ENCODE data around the gene RRP1.

RRP1 gene, protein sequence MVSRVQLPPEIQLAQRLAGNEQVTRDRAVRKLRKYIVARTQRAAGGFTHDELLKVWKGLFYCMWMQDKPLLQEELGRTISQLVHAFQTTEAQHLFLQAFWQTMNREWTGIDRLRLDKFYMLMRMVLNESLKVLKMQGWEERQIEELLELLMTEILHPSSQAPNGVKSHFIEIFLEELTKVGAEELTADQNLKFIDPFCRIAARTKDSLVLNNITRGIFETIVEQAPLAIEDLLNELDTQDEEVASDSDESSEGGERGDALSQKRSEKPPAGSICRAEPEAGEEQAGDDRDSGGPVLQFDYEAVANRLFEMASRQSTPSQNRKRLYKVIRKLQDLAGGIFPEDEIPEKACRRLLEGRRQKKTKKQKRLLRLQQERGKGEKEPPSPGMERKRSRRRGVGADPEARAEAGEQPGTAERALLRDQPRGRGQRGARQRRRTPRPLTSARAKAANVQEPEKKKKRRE

DNA sequence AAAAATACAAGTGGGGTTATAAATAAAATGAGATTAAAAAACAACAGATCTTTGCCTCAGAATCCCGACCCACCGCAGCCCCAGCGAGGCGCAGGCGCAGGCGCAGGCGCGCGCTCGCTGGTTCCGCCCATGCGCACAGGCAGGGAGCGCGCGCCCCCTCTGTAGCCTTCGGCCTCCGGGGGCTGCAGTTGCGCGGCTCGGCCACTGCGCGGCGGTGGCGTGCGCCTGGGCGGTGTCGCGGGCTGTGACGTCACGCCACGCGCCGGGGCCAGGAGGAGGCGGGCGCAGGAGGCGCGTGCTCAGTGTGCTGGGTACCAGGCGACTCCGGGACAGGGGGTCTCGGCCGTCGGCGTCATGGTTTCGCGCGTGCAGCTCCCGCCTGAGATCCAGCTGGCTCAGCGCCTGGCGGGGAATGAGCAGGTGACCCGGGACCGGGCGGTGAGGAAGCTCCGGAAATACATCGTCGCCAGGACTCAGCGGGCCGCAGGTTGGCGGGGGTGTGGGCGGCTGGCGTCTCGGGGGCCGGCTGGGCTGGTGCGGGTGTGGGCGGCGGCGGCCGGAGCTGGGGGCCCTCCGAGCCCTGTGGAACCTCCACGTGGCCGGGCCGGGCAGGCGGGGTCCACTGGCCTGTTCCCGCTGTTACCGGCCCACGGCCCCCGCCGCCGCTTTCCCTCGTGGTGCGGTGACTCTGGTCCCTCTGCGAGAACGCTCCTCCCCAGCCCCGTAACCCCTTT lies at the start of gene RRP1:
RRP1 (plus strand) TSS at position 302 of the 734 bp plus-strand sequence; CDS start at position 355, 53 bp downstream.
- TF ChIP-seq GATA2 (IDR thresholded peaks at IDR 0.05; ENCODE audit: low read depth, low read length) (peak; percentile 2; the same call in 1 of the 2 replicates), GATA3 (IDR thresholded peaks at IDR 0.05; ENCODE audit: low read depth, low read length) (no peak)

DNA sequence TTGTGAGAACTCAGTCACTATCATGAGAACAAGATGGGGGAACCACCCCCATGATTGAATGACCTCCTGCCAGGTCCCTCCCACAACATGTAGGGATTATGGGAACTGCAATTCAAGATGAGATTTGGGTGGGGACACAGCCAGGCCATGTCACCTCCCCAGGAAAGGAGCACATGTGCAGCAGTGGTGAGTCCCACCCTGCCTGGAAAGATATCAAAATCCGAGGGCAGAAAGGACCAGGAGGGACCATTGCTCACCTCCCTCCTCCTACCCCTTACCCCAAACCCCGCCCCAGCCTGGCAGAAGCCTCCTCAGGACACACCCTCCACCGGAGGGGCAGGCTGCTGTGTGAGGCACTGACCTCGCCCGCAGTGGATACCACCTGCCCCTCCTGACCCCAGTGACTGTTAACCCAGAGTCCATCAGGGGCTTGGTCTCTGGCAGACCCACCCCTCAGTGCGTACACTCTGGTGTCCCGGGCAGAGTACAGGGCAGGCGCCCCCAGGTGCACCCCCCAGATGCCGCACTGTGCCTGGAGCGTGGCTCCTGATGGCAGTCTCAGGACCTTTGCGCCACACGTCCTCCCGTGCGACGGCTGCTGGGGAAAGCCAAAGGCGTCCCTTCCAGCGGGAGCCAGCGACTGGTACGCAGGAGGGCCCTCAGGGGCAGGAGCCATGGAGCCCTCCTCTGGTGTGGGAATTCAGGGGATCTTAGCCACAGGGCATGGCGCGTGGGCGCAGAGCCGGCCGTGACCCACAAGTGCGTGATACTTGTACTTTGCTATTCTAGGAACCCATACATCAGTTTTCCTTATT lies 49.5 kb upstream of the RRP1 start:
- no peak for TF ChIP-seq GATA2 (IDR thresholded peaks at IDR 0.05; ENCODE audit: low read depth, low read length)
- TF ChIP-seq GATA3 (IDR thresholded peaks at IDR 0.05; ENCODE audit: low read depth, low read length): no peak

DNA sequence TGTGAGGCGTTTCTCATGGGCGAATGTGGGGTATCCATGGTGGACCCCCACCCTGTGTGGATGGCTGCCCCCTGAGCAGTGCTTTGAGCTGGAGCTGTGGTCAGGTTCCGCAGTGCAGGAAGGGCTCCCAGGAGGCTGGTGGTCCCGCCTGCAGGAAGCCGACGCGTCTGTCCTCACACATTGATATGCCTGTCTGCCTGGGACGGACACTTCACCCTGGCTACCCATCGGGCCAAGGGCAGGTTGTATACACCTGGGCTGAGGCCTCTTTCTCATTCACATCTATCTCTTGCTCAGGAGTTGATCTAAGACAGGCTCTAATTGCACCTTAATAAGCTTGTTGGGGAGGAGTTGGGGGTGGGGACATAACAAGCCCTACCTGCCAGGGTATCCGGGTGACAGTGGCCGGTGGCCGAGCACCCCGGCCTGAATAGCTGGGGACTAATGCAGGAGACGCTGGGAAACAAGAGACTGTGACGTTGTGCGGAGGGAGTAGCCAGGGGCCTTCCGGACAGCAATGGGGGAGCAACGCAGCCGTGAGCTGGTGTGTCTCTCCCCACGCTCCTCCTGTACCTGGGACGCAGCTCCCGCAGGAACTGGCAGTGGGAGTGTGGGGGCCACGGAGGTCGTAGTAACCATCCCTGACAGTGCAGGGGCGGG lies 48.8 kb upstream of the RRP1 start:
- TF ChIP-seq GATA3 (IDR thresholded peaks at IDR 0.05; ENCODE audit: low read depth, low read length) (no peak), GATA2 (IDR thresholded peaks at IDR 0.05; ENCODE audit: low read depth, low read length) (no peak)

DNA sequence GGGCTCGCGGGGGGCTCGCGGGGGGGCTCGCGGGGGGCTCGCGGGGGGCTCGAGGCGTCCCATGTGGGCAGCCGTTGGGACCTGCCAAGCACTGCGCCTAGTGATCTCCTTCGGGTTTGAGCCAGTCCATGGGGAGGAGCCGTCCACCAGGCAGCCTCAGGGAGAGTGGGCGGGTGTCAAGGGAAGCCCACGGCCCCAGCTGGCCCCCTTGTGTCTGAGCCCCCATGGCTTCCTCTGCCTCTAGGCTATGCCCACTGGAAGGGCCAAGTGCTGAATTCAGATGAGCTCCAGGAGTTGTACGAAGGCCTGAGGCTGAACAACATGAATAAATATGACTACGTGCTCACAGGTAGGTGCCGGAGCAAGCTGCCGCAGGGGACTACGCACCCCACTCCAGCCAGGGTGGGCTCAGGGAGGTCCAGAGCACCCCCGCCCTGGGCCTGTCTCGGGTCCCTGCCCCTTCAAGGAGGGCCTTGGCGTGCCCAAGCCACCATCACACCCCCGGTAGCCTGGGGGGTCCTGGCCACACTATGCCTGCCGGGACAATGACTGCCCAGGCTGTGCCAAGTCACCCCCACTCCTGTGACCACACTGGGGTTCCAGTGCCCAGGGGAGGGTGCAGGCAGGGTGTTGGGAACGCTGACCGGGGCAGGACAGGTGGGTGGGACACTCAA lies 47.8 kb upstream of the RRP1 start:
- TF ChIP-seq GATA3 (IDR thresholded peaks at IDR 0.05; ENCODE audit: low read depth, low read length) (no peak), GATA2 (IDR thresholded peaks at IDR 0.05; ENCODE audit: low read depth, low read length) (no peak)

DNA sequence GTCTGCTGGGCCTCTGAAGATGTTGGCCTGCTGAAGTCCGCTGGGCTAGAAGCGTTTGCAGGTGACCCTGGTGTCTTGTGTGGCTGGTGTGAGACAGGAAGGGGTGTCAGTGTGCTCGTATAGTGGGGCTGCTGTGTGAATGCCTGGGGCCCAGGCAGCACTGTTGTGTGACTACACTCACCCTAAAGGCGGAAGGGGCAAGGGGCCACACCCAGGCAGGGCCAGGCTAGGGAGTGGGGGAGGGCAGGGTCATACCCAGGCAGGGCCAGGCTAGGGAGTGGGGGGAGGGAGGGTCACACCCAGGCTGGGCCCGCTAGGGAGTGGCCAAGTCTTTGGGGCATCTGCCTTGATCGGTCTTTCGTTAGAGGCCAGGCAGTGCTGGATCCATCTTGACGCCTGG lies 45.4 kb upstream of the RRP1 start:
- TF ChIP-seq GATA3 (IDR thresholded peaks at IDR 0.05; ENCODE audit: low read depth, low read length) (no peak), GATA2 (IDR thresholded peaks at IDR 0.05; ENCODE audit: low read depth, low read length) (no peak)

DNA sequence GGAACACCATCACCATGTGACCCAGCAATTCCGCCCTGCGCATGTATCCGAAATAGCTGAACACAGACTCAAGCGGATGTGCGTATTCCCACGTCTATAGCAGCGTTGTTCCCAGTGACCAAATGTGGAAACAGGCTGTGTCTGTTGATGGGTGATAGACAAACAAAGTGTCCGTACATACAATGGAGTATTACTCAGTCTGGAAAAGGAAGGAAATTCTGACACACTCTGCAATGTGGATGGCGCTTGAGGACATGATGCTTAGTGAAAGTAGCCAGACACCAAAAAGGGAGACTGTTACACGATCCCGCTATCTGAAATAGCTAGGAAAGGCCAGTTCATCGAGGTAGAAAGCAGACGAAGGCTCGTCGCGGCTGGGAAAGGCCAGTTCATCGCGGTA lies 44.7 kb upstream of the RRP1 start:
- TF ChIP-seq GATA3 (IDR thresholded peaks at IDR 0.05; ENCODE audit: low read depth, low read length) (no peak), GATA2 (IDR thresholded peaks at IDR 0.05; ENCODE audit: low read depth, low read length) (no peak)

DNA sequence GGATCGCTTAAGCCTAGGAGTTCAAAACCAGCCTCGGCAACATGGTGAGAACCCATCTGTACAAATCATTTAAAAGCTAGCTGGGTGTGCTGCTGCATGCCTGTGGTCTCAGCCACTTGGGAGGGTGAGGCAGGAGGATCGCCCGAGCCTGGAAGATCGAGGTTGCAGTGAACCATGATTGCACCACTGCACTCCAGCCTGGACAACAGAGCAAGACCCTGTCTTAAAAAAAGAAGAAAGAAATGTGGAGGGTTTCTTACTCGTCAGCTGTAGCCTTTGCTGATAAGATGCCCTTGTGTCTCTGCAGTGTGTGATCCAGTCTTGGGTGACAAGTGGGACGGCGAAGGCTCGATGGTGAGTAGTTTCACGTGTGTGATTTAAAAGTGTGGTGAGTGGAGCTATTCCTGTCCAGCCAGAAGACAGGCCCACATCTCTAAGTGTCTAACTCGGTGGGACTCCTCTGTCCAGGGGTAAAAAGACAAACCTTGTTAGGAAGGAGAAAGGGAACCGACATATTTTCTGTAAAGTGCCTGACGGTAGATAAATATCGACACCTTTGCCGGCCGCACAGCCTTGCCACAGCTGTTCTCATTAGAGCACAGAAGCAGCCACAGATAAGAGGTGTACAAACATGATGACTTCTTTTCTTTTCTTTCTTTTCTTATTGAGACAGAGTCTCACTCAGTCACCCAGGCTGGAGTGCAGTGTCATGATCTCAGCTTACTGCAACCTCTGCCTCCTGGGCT lies 43.4 kb upstream of the RRP1 start:
- TF ChIP-seq GATA3 (IDR thresholded peaks at IDR 0.05; ENCODE audit: low read depth, low read length) (no peak), GATA2 (IDR thresholded peaks at IDR 0.05; ENCODE audit: low read depth, low read length) (no peak)

DNA sequence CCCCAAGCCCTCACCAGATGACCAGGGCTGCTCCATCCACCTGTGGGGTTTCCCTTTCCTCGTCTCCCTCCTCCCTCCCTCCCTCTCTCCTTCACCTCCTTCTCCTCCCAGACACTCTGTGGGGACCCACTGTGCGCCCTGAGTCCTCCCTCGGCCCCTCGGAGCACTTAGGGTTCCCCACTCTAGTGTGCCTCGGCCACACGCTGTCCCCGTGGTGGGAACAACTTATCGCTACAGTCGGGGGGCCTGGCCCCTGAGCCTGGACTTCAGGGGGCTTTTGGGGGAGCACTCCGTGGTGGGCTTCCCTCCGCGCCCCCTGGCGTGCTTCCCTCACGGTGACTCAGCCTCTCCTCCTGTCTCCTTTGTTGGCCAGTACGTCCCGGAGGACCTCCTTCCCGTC lies 40.8 kb upstream of the RRP1 start:
- TF ChIP-seq GATA2 (IDR thresholded peaks at IDR 0.05; ENCODE audit: low read depth, low read length): no peak
- TF ChIP-seq GATA3 (IDR thresholded peaks at IDR 0.05; ENCODE audit: low read depth, low read length): no peak

DNA sequence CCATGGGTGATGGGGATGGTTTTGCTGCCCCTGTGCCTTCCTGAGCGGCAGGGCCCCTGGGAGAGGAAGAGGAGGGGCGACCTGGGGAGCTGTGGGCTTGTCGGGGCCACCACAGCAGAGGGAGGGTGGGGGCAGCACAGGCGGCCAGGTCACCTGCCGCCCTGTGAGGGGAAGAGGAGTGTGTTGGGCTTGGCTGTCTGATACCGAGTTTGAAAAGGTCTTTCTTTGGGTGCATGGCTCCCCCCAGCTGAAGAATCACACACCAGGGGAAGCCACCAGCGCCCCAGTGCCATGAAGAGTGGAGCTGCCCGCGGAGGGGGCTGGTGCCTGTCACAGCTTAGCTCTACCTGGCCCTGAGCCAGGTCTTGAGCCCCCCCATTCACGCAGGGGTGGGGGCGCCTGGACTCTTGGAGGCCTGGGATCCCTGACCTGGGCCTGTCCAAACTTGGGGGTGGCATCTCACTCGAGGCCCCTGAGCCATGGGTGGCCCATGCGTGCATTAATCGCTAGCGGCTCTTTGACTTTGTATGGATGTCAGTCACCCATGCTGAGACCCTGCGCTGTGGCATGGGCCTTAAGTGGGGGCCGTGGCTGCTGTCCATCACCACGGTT lies 39.6 kb upstream of the RRP1 start:
- TF ChIP-seq GATA3 (IDR thresholded peaks at IDR 0.05; ENCODE audit: low read depth, low read length) (no peak), GATA2 (IDR thresholded peaks at IDR 0.05; ENCODE audit: low read depth, low read length) (no peak)

DNA sequence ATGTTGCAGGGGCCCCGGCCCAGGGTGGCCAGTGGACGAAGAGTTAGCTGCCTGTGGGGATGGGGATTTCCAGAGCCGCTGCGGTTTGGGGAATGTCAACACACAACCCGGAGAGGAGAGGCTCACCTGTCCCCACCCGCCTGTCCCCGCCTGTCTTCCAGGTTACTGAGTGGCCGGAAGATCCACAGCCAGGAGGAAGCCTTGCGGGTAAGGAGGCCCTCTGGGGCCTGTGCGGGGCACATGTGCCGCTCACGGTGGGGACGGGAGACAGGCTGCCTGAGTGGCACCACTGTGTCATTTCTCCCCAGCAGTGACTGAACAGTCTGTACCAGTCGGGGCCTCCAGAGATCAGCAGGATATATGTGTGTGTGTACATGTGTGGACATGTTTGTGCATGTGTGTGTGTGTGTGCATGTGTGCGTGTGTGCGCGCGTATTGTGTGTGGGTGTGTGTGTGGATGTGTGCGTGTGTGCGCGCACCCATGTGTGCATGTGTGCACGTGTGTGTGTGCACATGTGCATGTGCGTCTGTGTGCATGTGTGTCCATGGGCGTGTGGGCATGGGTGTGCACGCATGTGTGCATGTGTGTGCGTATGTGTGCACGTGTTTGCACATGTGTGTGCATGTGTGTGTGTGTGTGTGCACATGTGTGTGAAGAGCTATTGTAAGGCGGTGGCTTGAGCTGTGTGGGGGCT lies 38.9 kb upstream of the RRP1 start:
- no peak for TF ChIP-seq GATA2 (IDR thresholded peaks at IDR 0.05; ENCODE audit: low read depth, low read length)
- no peak for TF ChIP-seq GATA3 (IDR thresholded peaks at IDR 0.05; ENCODE audit: low read depth, low read length)

DNA sequence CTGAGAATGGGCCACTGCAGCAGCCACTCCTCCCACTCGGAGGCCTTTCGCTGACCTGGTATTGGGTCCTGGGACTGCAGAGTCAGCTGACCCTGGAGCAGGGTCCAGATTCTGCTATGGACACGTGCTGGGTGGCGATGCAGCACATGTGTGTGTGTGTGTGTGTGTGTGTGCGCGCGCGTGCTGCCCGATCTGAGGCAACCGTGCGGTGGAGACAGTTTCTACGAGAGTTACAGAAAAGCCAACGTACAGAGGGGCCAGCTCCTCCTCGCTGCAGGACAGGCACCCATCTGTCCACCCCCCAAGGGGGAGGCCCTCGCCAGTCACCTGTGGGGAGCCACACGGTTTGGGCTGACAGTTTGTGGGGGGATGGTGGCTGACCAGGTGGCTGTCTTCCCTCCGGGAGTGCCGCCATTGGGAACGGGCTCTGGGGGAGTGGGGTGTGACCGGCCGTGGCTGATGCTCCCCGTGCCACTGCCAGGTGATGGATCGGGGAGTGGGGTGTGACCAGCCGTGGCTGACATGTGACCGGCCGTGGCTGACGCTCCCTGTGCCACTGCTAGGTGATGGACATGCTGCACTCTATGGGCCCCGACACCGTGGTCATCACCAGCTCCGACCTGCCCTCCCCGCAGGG lies 37.3 kb upstream of the RRP1 start:
- TF ChIP-seq GATA2 (IDR thresholded peaks at IDR 0.05; ENCODE audit: low read depth, low read length): no peak
- TF ChIP-seq GATA3 (IDR thresholded peaks at IDR 0.05; ENCODE audit: low read depth, low read length): no peak

All from SH-SY5Y (cell line).